Measurements from ENCODE around the gene CACNA2D3. TPM values are rescaled to one million over a fixed set of nuclear protein-coding genes. Genes with fewer than 3 reads are reported as not detected.

Gene CACNA2D3
- total and polyA plus RNA-seq, 4 experiments from 2014 or later, result not detected

DNA sequence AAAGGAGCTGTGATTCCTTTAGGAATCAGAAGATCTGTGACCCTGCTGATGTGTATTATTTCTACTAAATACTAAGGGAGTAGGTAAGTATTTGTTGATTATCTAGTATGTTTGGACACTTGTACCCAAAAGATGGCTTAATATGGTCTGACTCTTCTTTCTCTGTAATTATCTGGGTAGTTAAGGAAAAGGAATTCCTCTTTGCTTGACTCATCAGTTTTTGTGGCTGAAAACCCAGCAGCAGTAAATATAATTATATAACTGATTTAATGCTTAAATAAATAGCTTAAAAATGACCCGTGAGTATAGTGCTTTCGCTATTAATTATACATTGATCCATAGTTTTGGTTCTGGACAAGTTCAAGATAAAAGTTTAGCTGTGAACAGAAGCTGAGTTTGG, 649.7 kb downstream of the CACNA2D3 start:
- DNase-seq, result no peak

DNA sequence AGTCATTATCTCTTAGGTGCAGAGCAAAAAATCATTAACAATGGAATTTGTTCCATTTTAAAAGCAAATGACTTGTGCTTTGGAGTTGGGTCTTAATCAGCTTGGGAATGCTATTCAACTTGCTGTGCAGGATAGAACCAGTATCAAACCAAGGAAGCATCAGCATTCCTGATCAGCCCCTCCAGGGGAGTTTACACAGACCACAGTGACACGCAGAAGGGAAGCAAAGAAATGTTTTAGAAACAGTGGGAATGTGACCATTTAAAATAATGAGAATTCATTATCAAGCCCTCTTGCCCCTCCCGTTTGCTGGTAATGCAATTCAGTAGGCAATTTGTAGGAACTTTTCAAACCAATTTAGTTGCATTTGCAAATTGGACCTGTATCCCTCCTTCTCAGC, 650.4 kb downstream of the CACNA2D3 start:
- peaks cover 0 to 2% (median 0%) of the 10 kb centered on the region in 8 donors for H3K9me3 Mint-ChIP-seq
- no peak for DNase-seq
- H3K4me3 Mint-ChIP-seq, result no peak overlapping the region
- Histone ChIP-seq H3K4me3 (ENCODE audit: low read length in 2 of 2) (no peak overlapping the region), H3K27ac (ENCODE audit: low read depth, low read length) (no peak overlapping the region), H3K27me3 (ENCODE audit: insufficient read depth, low read length) (no peaks in the 10 kb centered on the region), H3K36me3 (ENCODE audit: insufficient read depth, low read length) (no peaks in the 10 kb centered on the region), H3K4me1 (ENCODE audit: insufficient read depth, low read length) (no peaks in the 10 kb centered on the region), H3K9me3 (ENCODE audit: control insufficient read depth in 1 of 2, low read length in 2 of 2) (no peaks in the 10 kb centered on the region)
- H3K4me1 Mint-ChIP-seq, result no peaks in the 10 kb centered on the region
- intact Hi-C loops (cut with micrococcal nuclease), result no loop called here
- no peaks in the 10 kb centered on the region for H3K36me3 Mint-ChIP-seq
- no peaks in the 10 kb centered on the region for H3K27me3 Mint-ChIP-seq
- no peak overlapping the region for H3K27ac Mint-ChIP-seq
- ChIA-PET CTCF (ENCODE audit: partially characterized antibody) (no interaction called here), POLR2A (ENCODE audit: partially characterized antibody) (no interaction called here)

More for the DNA sequence above, 649.7 kb downstream of the CACNA2D3 start:
- intact Hi-C loops (cut with micrococcal nuclease), result no loop called here
- Mint-ChIP-seq H3K9me3 (peaks cover 0 to 2% (median 0%) of the 10 kb centered on the region in 8 donors), H3K27ac (no peak overlapping the region), H3K4me3 (no peak overlapping the region), H3K36me3 (no peaks in the 10 kb centered on the region), H3K27me3 (no peaks in the 10 kb centered on the region), H3K4me1 (no peaks in the 10 kb centered on the region)
- H3K36me3 ChIP-seq (ENCODE audit: insufficient read depth, low read length), result no peaks in the 10 kb centered on the region
- H3K27me3 ChIP-seq (ENCODE audit: insufficient read depth, low read length), result no peaks in the 10 kb centered on the region
- no peak overlapping the region for H3K4me3 ChIP-seq (ENCODE audit: low read length in 2 of 2)
- no peaks in the 10 kb centered on the region for H3K4me1 ChIP-seq (ENCODE audit: insufficient read depth, low read length)
- POLR2A ChIA-PET (ENCODE audit: partially characterized antibody), result no interaction called here
- H3K9me3 ChIP-seq (ENCODE audit: control insufficient read depth in 1 of 2, low read length in 2 of 2), result no peaks in the 10 kb centered on the region
- H3K27ac ChIP-seq (ENCODE audit: low read depth, low read length), result no peak overlapping the region
- CTCF ChIA-PET (ENCODE audit: partially characterized antibody), result no interaction called here

DNA sequence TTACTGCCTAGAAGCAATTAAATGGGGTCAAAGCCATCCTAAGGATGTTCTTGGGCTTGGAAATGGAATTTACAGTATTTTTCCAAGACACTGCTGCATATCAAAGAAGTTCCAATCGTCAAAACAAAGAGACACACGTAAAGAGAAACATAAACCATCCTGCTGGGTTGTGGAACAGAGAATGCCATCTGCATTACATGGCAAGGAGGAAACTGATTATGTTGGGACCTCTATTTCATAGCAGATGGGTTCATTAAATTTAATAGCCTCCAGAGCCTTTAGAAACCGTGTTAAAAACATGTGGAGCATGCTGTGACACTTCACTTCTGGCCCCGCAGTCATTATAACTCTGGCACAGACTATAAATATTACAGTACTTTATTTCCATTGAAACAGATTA, 650.9 kb downstream of the CACNA2D3 start:
- Histone ChIP-seq H3K36me3 (ENCODE audit: insufficient read depth, low read length) (no peaks in the 10 kb centered on the region), H3K9me3 (ENCODE audit: control insufficient read depth in 1 of 2, low read length in 2 of 2) (no peaks in the 10 kb centered on the region), H3K27me3 (ENCODE audit: insufficient read depth, low read length) (no peaks in the 10 kb centered on the region), H3K4me3 (ENCODE audit: low read length in 2 of 2) (no peak overlapping the region), H3K27ac (ENCODE audit: low read depth, low read length) (no peak overlapping the region), H3K4me1 (ENCODE audit: insufficient read depth, low read length) (no peaks in the 10 kb centered on the region)
- no peaks in the 10 kb centered on the region for H3K4me1 Mint-ChIP-seq
- H3K27ac Mint-ChIP-seq, result no peak overlapping the region
- peaks cover 0 to 2% (median 0%) of the 10 kb centered on the region in 8 donors for H3K9me3 Mint-ChIP-seq
- intact Hi-C loops (cut with micrococcal nuclease), result no loop called here
- CTCF ChIA-PET (ENCODE audit: partially characterized antibody), result no interaction called here
- no peak overlapping the region for H3K4me3 Mint-ChIP-seq
- H3K36me3 Mint-ChIP-seq, result no peaks in the 10 kb centered on the region
- H3K27me3 Mint-ChIP-seq, result no peaks in the 10 kb centered on the region
- POLR2A ChIA-PET (ENCODE audit: partially characterized antibody), result no interaction called here
- no peak for DNase-seq

DNA sequence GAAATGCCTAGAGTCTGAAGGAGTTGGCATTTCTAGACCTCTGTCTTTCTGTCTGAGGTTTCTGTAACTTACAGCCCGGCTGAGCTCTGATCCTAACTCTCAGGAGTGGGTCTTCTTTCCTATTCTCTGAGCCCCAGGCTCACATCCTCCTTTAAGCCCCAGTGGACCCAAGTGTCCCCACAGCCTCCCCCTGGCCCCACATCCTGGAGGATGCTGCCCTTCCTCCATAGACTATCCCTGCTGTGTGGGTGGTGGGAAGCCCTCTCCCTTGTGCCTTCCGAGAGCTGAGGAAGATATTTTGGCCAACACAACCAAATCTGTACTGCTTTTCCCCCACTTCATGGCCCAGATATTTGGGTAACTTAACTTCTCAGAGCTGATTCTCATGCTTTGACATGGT, 654.2 kb downstream of the CACNA2D3 start:
- Mint-ChIP-seq H3K4me1 (no peaks in the 10 kb centered on the region), H3K27me3 (peaks cover 0 to 2% of the 10 kb centered on the region in 2 donors)

GRCh38 chr3:54777141-54777540, 654.8 kb downstream of the CACNA2D3 start:
- H3K27ac Mint-ChIP-seq, result no peak overlapping the region
- H3K9me3 ChIP-seq (ENCODE audit: control insufficient read depth in 1 of 2, low read length in 2 of 2), result no peaks in the 10 kb centered on the region
- peaks cover 0 to 6% (median under 1%) of the 10 kb centered on the region in 8 donors for H3K9me3 Mint-ChIP-seq

More for the DNA sequence above, 654.2 kb downstream of the CACNA2D3 start:
- intact Hi-C loops (cut with micrococcal nuclease), result no loop called here
- Mint-ChIP-seq H3K9me3 (peaks cover 0 to 6% (median under 1%) of the 10 kb centered on the region in 8 donors), H3K27ac (no peak overlapping the region), H3K4me3 (no peak overlapping the region), H3K36me3 (no peaks in the 10 kb centered on the region)
- Histone ChIP-seq H3K4me3 (ENCODE audit: low read length in 2 of 2) (no peak overlapping the region), H3K27me3 (ENCODE audit: insufficient read depth, low read length) (no peaks in the 10 kb centered on the region), H3K36me3 (ENCODE audit: insufficient read depth, low read length) (no peaks in the 10 kb centered on the region), H3K4me1 (ENCODE audit: insufficient read depth, low read length) (no peaks in the 10 kb centered on the region), H3K9me3 (ENCODE audit: control insufficient read depth in 1 of 2, low read length in 2 of 2) (no peaks in the 10 kb centered on the region), H3K27ac (ENCODE audit: low read depth, low read length) (no peak overlapping the region)
- DNase-seq, result no peak
- ChIA-PET CTCF (ENCODE audit: partially characterized antibody) (no interaction called here), POLR2A (ENCODE audit: partially characterized antibody) (no interaction called here)

DNA sequence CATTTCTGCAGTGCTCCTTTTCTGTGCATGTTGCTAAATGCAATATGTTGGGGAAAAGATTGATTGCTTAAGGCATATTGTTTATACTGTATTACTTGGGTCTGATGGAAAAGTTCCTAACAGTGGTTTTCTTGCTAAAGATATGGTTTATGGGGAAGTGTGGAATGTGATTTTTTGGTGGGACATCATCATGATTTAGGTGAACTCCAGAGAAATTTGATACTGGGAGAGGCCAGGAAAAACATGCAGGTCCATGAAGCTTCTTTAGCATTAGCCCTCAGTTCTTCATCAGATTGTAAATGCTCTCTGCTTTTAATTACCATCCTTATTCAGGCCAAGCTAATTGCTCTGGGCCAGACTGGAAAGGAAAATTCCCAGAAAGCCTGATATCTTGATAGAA, 658.0 kb downstream of the CACNA2D3 start:
- H3K27me3 ChIP-seq (ENCODE audit: insufficient read depth, low read length), result no peaks in the 10 kb centered on the region
- intact Hi-C loops (cut with micrococcal nuclease), result no loop called here
- H3K4me1 ChIP-seq (ENCODE audit: insufficient read depth, low read length), result no peaks in the 10 kb centered on the region
- Mint-ChIP-seq H3K27me3 (peaks cover 0 to 2% of the 10 kb centered on the region in 2 donors), H3K4me3 (no peak overlapping the region), H3K9me3 (peaks cover 0 to 3% (median 0%) of the 10 kb centered on the region in 8 donors), H3K36me3 (no peaks in the 10 kb centered on the region), H3K27ac (no peak overlapping the region), H3K4me1 (no peaks in the 10 kb centered on the region)
- no peaks in the 10 kb centered on the region for H3K9me3 ChIP-seq (ENCODE audit: control insufficient read depth in 1 of 2, low read length in 2 of 2)
- no peak overlapping the region for H3K4me3 ChIP-seq (ENCODE audit: low read length in 2 of 2)
- no peaks in the 10 kb centered on the region for H3K36me3 ChIP-seq (ENCODE audit: insufficient read depth, low read length)
- no peak for DNase-seq
- no peak overlapping the region for H3K27ac ChIP-seq (ENCODE audit: low read depth, low read length)
- ChIA-PET CTCF (ENCODE audit: partially characterized antibody) (no interaction called here), POLR2A (ENCODE audit: partially characterized antibody) (no interaction called here)

More at GRCh38 chr3:54777141-54777540, 654.8 kb downstream of the CACNA2D3 start:
- no peaks in the 10 kb centered on the region for H3K4me1 ChIP-seq (ENCODE audit: insufficient read depth, low read length)
- no peak overlapping the region for H3K27ac ChIP-seq (ENCODE audit: low read depth, low read length)
- intact Hi-C loops (cut with micrococcal nuclease), result no loop called here
- H3K4me3 ChIP-seq (ENCODE audit: low read length in 2 of 2), result no peak overlapping the region
- Mint-ChIP-seq H3K4me1 (no peaks in the 10 kb centered on the region), H3K27me3 (peaks cover 0 to 2% of the 10 kb centered on the region in 2 donors), H3K36me3 (no peaks in the 10 kb centered on the region), H3K4me3 (no peak overlapping the region)
- no peak for DNase-seq
- H3K27me3 ChIP-seq (ENCODE audit: insufficient read depth, low read length), result no peaks in the 10 kb centered on the region
- H3K36me3 ChIP-seq (ENCODE audit: insufficient read depth, low read length), result no peaks in the 10 kb centered on the region
- ChIA-PET CTCF (ENCODE audit: partially characterized antibody) (no interaction called here), POLR2A (ENCODE audit: partially characterized antibody) (no interaction called here)

DNA sequence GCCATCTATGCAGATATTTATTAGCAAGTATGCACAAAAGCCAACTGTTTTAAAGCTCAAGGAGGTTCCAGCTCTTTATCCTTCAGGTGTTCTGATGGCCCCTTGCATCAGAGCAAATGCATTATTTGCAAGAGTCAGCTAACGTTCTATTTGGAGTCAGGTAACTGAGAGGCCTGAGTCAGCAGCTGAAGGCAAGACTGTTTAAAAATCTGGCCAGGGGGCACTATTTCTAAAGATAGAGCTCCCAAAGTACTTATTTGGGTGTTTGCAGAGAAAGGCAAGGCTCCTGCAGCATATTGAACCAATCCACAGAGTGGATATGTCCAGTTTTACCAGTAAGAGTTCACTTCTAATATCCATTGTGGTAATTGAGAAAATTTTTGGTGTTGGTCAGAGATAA, 659.4 kb downstream of the CACNA2D3 start:
- Histone ChIP-seq H3K27ac (ENCODE audit: low read depth, low read length) (no peak overlapping the region), H3K4me3 (ENCODE audit: low read length in 2 of 2) (no peak overlapping the region), H3K9me3 (ENCODE audit: control insufficient read depth in 1 of 2, low read length in 2 of 2) (no peaks in the 10 kb centered on the region), H3K36me3 (ENCODE audit: insufficient read depth, low read length) (no peaks in the 10 kb centered on the region), H3K4me1 (ENCODE audit: insufficient read depth, low read length) (no peaks in the 10 kb centered on the region), H3K27me3 (ENCODE audit: insufficient read depth, low read length) (no peaks in the 10 kb centered on the region)
- H3K9me3 Mint-ChIP-seq, result peaks cover 0 to 3% (median 0%) of the 10 kb centered on the region in 8 donors
- H3K36me3 Mint-ChIP-seq, result no peaks in the 10 kb centered on the region
- ChIA-PET CTCF (ENCODE audit: partially characterized antibody) (interaction anchor here (0.6 kb wide), 1 partner anchor 127 kb away, joined by 3 read pairs; no protein-coding TSS in a partner anchor), POLR2A (ENCODE audit: partially characterized antibody) (no interaction called here)
- H3K27ac Mint-ChIP-seq, result no peak overlapping the region
- H3K4me1 Mint-ChIP-seq, result no peaks in the 10 kb centered on the region
- H3K4me3 Mint-ChIP-seq, result no peak overlapping the region
- intact Hi-C loops (cut with micrococcal nuclease), result no loop called here
- H3K27me3 Mint-ChIP-seq, result peaks cover 0 to 2% of the 10 kb centered on the region in 2 donors
- no peak for DNase-seq

DNA sequence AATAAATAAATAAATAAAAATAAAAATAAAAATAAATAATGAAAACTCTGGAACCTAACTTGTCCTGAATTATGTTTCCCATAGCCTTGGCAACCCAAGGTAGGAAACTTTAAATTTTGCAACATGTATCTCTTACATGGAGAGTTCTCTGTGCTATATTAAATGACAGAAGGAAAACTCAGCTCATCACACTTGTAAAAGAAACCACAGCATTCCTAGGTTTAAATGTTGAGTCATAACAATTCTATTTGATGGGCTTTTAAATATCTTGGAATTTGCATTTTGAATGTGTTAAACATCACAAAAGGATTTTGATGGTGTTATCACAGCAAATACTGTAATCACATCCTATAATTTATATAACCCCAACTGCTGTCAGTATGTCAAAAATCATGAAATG, 661.3 kb downstream of the CACNA2D3 start:
- no peak overlapping the region for H3K27ac ChIP-seq (ENCODE audit: low read depth, low read length)
- H3K4me3 ChIP-seq (ENCODE audit: low read length in 2 of 2), result no peak overlapping the region
- DNase-seq, result no peak
- Mint-ChIP-seq H3K36me3 (no peaks in the 10 kb centered on the region), H3K4me3 (no peak overlapping the region), H3K27me3 (peaks cover 0 to 3% of the 10 kb centered on the region in 2 donors), H3K9me3 (peaks cover 0 to 3% (median under 1%) of the 10 kb centered on the region in 8 donors), H3K4me1 (no peaks in the 10 kb centered on the region), H3K27ac (no peak overlapping the region)
- intact Hi-C loops (cut with micrococcal nuclease), result no loop called here
- H3K27me3 ChIP-seq (ENCODE audit: insufficient read depth, low read length), result no peaks in the 10 kb centered on the region
- no peaks in the 10 kb centered on the region for H3K9me3 ChIP-seq (ENCODE audit: control insufficient read depth in 1 of 2, low read length in 2 of 2)
- H3K4me1 ChIP-seq (ENCODE audit: insufficient read depth, low read length), result no peaks in the 10 kb centered on the region
- CTCF ChIA-PET (ENCODE audit: partially characterized antibody), result no interaction called here
- POLR2A ChIA-PET (ENCODE audit: partially characterized antibody), result no interaction called here
- H3K36me3 ChIP-seq (ENCODE audit: insufficient read depth, low read length), result no peaks in the 10 kb centered on the region

Data from CD4-positive, alpha-beta memory T cell (primary cell).